KMS-11 (cell line): ENCODE results near the gene ZC3H15.

Experiments used
- H2AFZ ChIP-seq: fragments of 200-600 bp; sonication (generic); 2 replicates; pipeline ENCODE4 v1.6.1; 2016; ENCODE audit warnings: antibody characterized with exemption, mixed run types, low read depth
- H3K27ac ChIP-seq: fragments of 200-600 bp; sonication (generic); 2 replicates; pipeline ENCODE4 v1.6.1; 2016; ENCODE audit warnings: mild to moderate bottlenecking, mixed run types
- H3K27me3 ChIP-seq: fragments of 200-600 bp; sonication (generic); 2 replicates; pipeline ENCODE4 v1.6.1; 2017; ENCODE audit warnings: mild to moderate bottlenecking, low read depth, mixed run types, moderate library complexity; ENCODE audit not compliant: insufficient read depth
- H3K36me3 ChIP-seq: fragments of 200-600 bp; sonication (generic); 2 replicates; pipeline ENCODE4 v1.6.1; 2017; ENCODE audit warnings: mild to moderate bottlenecking, mixed run types; ENCODE audit not compliant: insufficient read depth
- H3K4me1 ChIP-seq: fragments of 200-600 bp; sonication (generic); 2 replicates; pipeline ENCODE4 v1.6.1; 2016; ENCODE audit warnings: mild to moderate bottlenecking, low read depth, mixed run types; ENCODE audit not compliant: poor library complexity, severe bottlenecking
- H3K4me2 ChIP-seq: fragments of 200-600 bp; sonication (generic); 2 replicates; pipeline ENCODE4 v1.7.0; 2016; ENCODE audit warnings: mild to moderate bottlenecking, mixed run types
- H3K4me3 ChIP-seq: fragments of 200-600 bp; sonication (generic); IDR thresholded peaks from 2 replicates; pipeline ENCODE4 v1.6.1; 2017; ENCODE audit warnings: low read depth, low read length, mixed read lengths; ENCODE audit not compliant: insufficient read depth
- H3K79me2 ChIP-seq: fragments of 200-600 bp; sonication (generic); 2 replicates; pipeline ENCODE4 v1.6.1; 2016; ENCODE audit warnings: low read depth, mixed run types; ENCODE audit not compliant: insufficient read depth
- H3K9ac ChIP-seq: fragments of 200-600 bp; sonication (generic); 2 replicates; pipeline ENCODE4 v1.6.1; 2016; ENCODE audit warnings: mild to moderate bottlenecking, mixed run types
- H4K20me1 ChIP-seq: fragments of 200-600 bp; sonication (generic); 2 replicates; pipeline ENCODE4 v1.6.1; 2016; ENCODE audit warnings: mild to moderate bottlenecking, mixed run types; ENCODE audit not compliant: insufficient read depth
- CTCF ChIP-seq: fragments of 200-600 bp; sonication (generic); conservative IDR thresholded peaks from 2 replicates; pipeline ENCODE4 v1.6.1; 2017; ENCODE audit warnings: low read depth, mild to moderate bottlenecking, antibody characterized with exemption, low read length, moderate library complexity, mixed read lengths

The ZC3H15 gene

GRCh38 chr2:186457908-186458307 is 28.2 kb upstream of the ZC3H15 start:
- no peak overlapping the region for H3K4me2 ChIP-seq
- no peaks in the 10 kb centered on the region for H4K20me1 ChIP-seq
- H3K79me2 ChIP-seq = no peaks in the 10 kb centered on the region
- H3K4me3 ChIP-seq = no peak overlapping the region
- no peaks in the 10 kb centered on the region for H3K27me3 ChIP-seq
- no peak overlapping the region for H2AFZ ChIP-seq
- TF ChIP-seq CTCF = no peak
- H3K4me1 ChIP-seq = peaks cover 2% of the 10 kb centered on the region
- no peak overlapping the region for H3K9ac ChIP-seq
- no peaks in the 10 kb centered on the region for H3K36me3 ChIP-seq
- no peak overlapping the region for H3K27ac ChIP-seq

GRCh38 chr2:186459009-186459408 is 27.1 kb upstream of the ZC3H15 start:
- peaks cover 7% of the 10 kb centered on the region for H3K4me1 ChIP-seq
- H3K4me3 ChIP-seq = no peak overlapping the region
- H3K9ac ChIP-seq = no peak overlapping the region
- H4K20me1 ChIP-seq = no peaks in the 10 kb centered on the region
- peak; percentile 59 for TF ChIP-seq CTCF
- no peak overlapping the region for H3K27ac ChIP-seq
- no peak overlapping the region for H3K4me2 ChIP-seq
- no peaks in the 10 kb centered on the region for H3K27me3 ChIP-seq
- H3K36me3 ChIP-seq = no peaks in the 10 kb centered on the region
- no peak overlapping the region for H2AFZ ChIP-seq
- no peaks in the 10 kb centered on the region for H3K79me2 ChIP-seq

DNA sequence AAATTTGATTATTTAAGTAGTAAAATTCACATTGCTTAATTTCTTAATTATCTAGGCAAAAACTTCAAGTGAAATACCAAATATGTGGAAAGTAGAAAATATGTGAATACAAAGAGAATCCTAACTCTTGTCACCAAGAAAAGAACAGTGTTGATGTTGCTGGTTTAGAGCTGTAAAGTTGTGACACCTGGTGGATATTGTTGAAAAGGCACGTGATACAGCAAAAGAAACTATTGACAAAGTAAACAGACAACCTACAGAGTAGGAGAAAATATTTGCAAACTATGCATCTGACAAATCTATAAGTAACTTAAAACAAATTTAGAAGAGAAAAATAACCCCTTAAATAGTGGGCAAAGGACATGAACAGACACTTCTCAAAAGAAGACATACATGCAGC is 25.6 kb upstream of the ZC3H15 start:
- peak; percentile 73 for TF ChIP-seq CTCF
- Histone ChIP-seq H3K4me2 (no peak overlapping the region), H3K36me3 (no peaks in the 10 kb centered on the region), H3K9ac (no peak overlapping the region), H3K4me1 (peaks cover 7% of the 10 kb centered on the region), H3K4me3 (no peak overlapping the region), H3K27me3 (no peaks in the 10 kb centered on the region), H4K20me1 (no peaks in the 10 kb centered on the region), H2AFZ (no peak overlapping the region), H3K79me2 (no peaks in the 10 kb centered on the region), H3K27ac (no peak overlapping the region)

- TF ChIP-seq CTCF = no peak
- no peaks in the 10 kb centered on the region for H3K36me3 ChIP-seq
- no peak overlapping the region for H3K27ac ChIP-seq
- no peak overlapping the region for H3K4me3 ChIP-seq
- H3K9ac ChIP-seq = no peak overlapping the region
- H4K20me1 ChIP-seq = no peaks in the 10 kb centered on the region
- H3K27me3 ChIP-seq = no peaks in the 10 kb centered on the region
- H3K4me2 ChIP-seq = no peak overlapping the region
- peaks cover 7% of the 10 kb centered on the region for H3K4me1 ChIP-seq
- H2AFZ ChIP-seq = no peak overlapping the region
- no peaks in the 10 kb centered on the region for H3K79me2 ChIP-seq
These were observed 19.3 kb upstream of the ZC3H15 start for GRCh38 chr2:186466743-186467142.
